Neural cell (in vitro differentiated cells): ENCODE data around the gene C20orf202. TPM values are rescaled to one million over a fixed set of nuclear protein-coding genes. Genes with fewer than 3 reads are reported as not detected.
"Not testable (repeated sequence)": the region's sequence is repeated elsewhere in the genome, so short reads cannot be mapped to it uniquely, and the experiment has no call there.

Experiments
- H2AFZ ChIP-seq: fragments of 200-600, 300-800 bp; sonication (generic), shearing (Covaris generic); 2 replicates; pipeline ENCODE4 v1.6.0; 2014; ENCODE audit warnings: low read depth, mild to moderate bottlenecking, antibody characterized with exemption, low read length, moderate library complexity
- H3F3A ChIP-seq: fragments of 200-600 bp; shearing (Covaris generic); 2 replicates; pipeline ENCODE4 v1.6.1; 2016; ENCODE audit warnings: mild to moderate bottlenecking, moderate library complexity, mixed read lengths, antibody characterized with exemption, low read length; ENCODE audit not compliant: insufficient read depth, poor library complexity, severe bottlenecking
- H3K27ac ChIP-seq: fragments of 200-600, 300-800 bp; sonication (generic), shearing (Covaris generic); 2 replicates; pipeline ENCODE4 v1.5.1; 2014; ENCODE audit warnings: mild to moderate bottlenecking, low read length, moderate library complexity
- H3K27me3 ChIP-seq: fragments of 300-800, 200-600 bp; sonication (generic), shearing (Covaris generic); 2 replicates; pipeline ENCODE4 v1.6.0; 2014; ENCODE audit warnings: mild to moderate bottlenecking, low read depth, low read length, moderate library complexity; ENCODE audit not compliant: insufficient read depth
- H3K36me3 ChIP-seq: fragments of 300-800, 200-600 bp; sonication (generic), shearing (Covaris generic); 2 replicates; pipeline ENCODE4 v1.5.1; 2014; ENCODE audit warnings: mild to moderate bottlenecking, antibody characterized with exemption, low read length, moderate library complexity; ENCODE audit not compliant: insufficient read depth
- H3K4me2 ChIP-seq: fragments of 300-800, 200-600 bp; sonication (generic), shearing (Covaris generic); 2 replicates; pipeline ENCODE4 v1.6.0; 2014; ENCODE audit warnings: mild to moderate bottlenecking, low read length
- H3K4me3 ChIP-seq: fragments of 300-800, 200-600 bp; sonication (generic), shearing (Covaris generic); 2 replicates; pipeline ENCODE4 v1.5.1; 2014; ENCODE audit warnings: mild to moderate bottlenecking, low read length, moderate library complexity
- H3K79me2 ChIP-seq: fragments of 200-600 bp; shearing (Covaris generic); replicated peaks from 2 replicates; pipeline ENCODE4 v1.6.0; 2014; ENCODE audit warnings: mild to moderate bottlenecking, low read length, moderate library complexity; ENCODE audit not compliant: insufficient read depth
- H3K9ac ChIP-seq: fragments of 300-800, 200-600 bp; sonication (generic), shearing (Covaris generic); 2 replicates; pipeline ENCODE4 v1.6.1; 2016; ENCODE audit warnings: mild to moderate bottlenecking, low read length, mixed read lengths
- H3K9me2 ChIP-seq: fragments of 200-600 bp; shearing (Covaris generic); 2 replicates; pipeline ENCODE4 v1.6.1; 2016; ENCODE audit warnings: mild to moderate bottlenecking, low read length, mixed read lengths; ENCODE audit not compliant: insufficient read depth
- H3K9me3 ChIP-seq: fragments of 200-600, 300-800 bp; sonication (generic), shearing (Covaris generic); 2 replicates; pipeline ENCODE4 v1.6.1; 2016; ENCODE audit warnings: mild to moderate bottlenecking, mixed run types, low read length, moderate library complexity, mixed read lengths
- H4K20me1 ChIP-seq: fragments of 200-600 bp; shearing (Covaris generic); 2 replicates; pipeline ENCODE4 v1.6.1; 2016; ENCODE audit warnings: mild to moderate bottlenecking, mixed run types; ENCODE audit not compliant: insufficient read depth
- EP300 ChIP-seq: fragments of 450-650 bp; conservative IDR thresholded peaks from 2 replicates; pipeline ENCODE4 v1.6.1; 2014; ENCODE audit warnings: antibody characterized with exemption, mild to moderate bottlenecking, moderate library complexity; ENCODE audit not compliant: poor library complexity, severe bottlenecking
- EZH2 ChIP-seq: fragments of 200-600, 300-800 bp; shearing (Covaris generic), sonication (generic); IDR thresholded peaks from 2 replicates; pipeline ENCODE4 v1.6.1; 2014; ENCODE audit warnings: antibody characterized with exemption, low read length, borderline replicate concordance, mild to moderate bottlenecking; ENCODE audit not compliant: insufficient read depth, poor library complexity, severe bottlenecking
- MXI1 ChIP-seq: fragments of 450-650 bp; conservative IDR thresholded peaks from 2 replicates; pipeline ENCODE4 v1.6.1; 2014; ENCODE audit warnings: antibody characterized with exemption, mild to moderate bottlenecking; ENCODE audit not compliant: poor library complexity, severe bottlenecking
- POLR2AphosphoS5 ChIP-seq: IDR thresholded peaks from 2 replicates; pipeline ENCODE4 v1.6.1; 2012
- RAD21 ChIP-seq: fragments of 450-650 bp; conservative IDR thresholded peaks from 2 replicates; pipeline ENCODE4 v1.6.1; 2014; ENCODE audit warnings: antibody characterized with exemption, mild to moderate bottlenecking, moderate library complexity
- SMC3 ChIP-seq: fragments of 450-650 bp; conservative IDR thresholded peaks from 2 replicates; pipeline ENCODE4 v1.6.1; 2014; ENCODE audit warnings: antibody characterized with exemption, mild to moderate bottlenecking, moderate library complexity; ENCODE audit not compliant: poor library complexity
- TAF1 ChIP-seq: IDR thresholded peaks from 2 replicates; pipeline ENCODE4 v1.6.1; 2012; ENCODE audit warnings: low read depth
- polyA plus RNA-seq: library from polyadenylated mRNA; depleted of rRNA; stranded (reverse); fragments of >200 nt; gene quantifications from 2 replicates; pipeline ENCODE4 v1.2.3, GENCODE V29; 2014
- TF ChIP-seq, protein P1 (sequence below): fragments of 450-650 bp; IDR thresholded peaks from 2 replicates; pipeline ENCODE4 v1.5.1; 2014; ENCODE audit warnings: antibody characterized with exemption, mild to moderate bottlenecking, moderate library complexity; ENCODE audit not compliant: poor library complexity, severe bottlenecking
- TF ChIP-seq, protein P2 (sequence below): IDR thresholded peaks from 2 replicates; pipeline ENCODE4 v1.6.1; 2012; ENCODE audit warnings: borderline replicate concordance

Gene C20orf202
- polyA plus RNA-seq, 1 donor from 2014 or later: 0.62 TPM

DNA sequence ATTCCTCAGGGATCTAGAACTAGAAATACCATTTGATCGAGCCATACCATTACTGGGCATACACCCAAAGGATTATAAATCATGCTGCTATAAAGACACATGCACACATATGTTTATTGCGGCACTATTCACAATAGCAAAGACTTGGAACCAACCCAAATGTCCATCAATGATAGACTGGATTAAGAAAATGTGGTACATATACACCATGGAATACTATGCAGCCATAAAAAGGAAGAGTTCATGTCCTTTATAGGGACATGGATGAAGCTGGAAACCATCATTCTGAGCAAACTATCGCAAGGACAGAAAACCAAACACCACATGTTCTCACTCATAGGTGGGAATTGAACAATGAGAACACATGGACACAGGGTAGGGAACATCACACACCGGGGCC is 19.5 kb downstream of the C20orf202 start:
- H3K9me2 ChIP-seq, H2AFZ ChIP-seq, H3K79me2 ChIP-seq, H3K36me3 ChIP-seq, H3K4me3 ChIP-seq, H3F3A ChIP-seq, H3K9me3 ChIP-seq, H3K9ac ChIP-seq, H3K27ac ChIP-seq, H3K4me2 ChIP-seq, H4K20me1 ChIP-seq: not testable (repeated sequence)
- peaks cover 28% of the 10 kb centered on the region for H3K27me3 ChIP-seq

DNA sequence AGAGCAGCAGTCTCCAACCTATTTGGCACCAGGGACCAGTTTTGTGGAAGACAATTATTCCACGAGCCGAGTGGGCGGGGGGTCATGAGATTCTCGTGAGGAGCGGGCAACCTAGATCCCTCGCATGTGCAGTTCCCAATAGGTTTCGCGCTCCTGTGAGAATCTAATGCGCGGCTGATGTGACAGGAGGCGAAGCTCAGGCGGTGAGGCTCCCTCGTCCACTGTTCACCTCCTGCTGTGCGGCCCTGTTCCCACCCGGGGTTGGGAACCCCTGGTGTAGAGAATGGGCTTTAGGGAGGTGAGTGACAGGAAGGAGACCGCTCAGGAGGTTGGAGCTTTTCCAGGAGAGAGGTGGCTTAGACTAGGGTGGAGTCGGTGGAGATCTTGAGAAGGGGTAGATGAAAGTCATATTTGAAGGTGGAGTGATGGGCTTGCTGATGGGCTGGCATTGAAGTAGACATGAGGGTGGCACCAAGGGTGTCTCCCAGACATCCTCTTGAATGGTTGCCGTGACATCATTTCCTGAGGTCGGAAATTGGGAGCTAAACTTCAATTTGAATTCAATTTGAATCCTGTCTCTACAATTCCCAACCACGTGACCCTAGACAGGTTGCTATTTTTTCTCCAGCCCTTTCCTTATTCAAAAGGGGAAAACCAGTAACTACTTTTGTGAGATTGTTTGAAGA is 21.1 kb downstream of the C20orf202 start:
- Histone ChIP-seq H3K36me3 (no peaks in the 10 kb centered on the region), H3K4me3 (peak overlapping the region; percentile 80), H3K4me2 (peak overlapping the region; percentile 31), H3K27ac (no peak overlapping the region), H2AFZ (no peak overlapping the region), H3F3A (no peaks in the 10 kb centered on the region), H3K79me2 (no peaks in the 10 kb centered on the region), H3K9me3 (no peaks in the 10 kb centered on the region), H3K9me2 (no peaks in the 10 kb centered on the region), H3K9ac (no peak overlapping the region), H4K20me1 (no peaks in the 10 kb centered on the region), H3K27me3 (peaks cover 31% of the 10 kb centered on the region)
- TF ChIP-seq TAF1: no peak
- TF ChIP-seq, protein P1, sequence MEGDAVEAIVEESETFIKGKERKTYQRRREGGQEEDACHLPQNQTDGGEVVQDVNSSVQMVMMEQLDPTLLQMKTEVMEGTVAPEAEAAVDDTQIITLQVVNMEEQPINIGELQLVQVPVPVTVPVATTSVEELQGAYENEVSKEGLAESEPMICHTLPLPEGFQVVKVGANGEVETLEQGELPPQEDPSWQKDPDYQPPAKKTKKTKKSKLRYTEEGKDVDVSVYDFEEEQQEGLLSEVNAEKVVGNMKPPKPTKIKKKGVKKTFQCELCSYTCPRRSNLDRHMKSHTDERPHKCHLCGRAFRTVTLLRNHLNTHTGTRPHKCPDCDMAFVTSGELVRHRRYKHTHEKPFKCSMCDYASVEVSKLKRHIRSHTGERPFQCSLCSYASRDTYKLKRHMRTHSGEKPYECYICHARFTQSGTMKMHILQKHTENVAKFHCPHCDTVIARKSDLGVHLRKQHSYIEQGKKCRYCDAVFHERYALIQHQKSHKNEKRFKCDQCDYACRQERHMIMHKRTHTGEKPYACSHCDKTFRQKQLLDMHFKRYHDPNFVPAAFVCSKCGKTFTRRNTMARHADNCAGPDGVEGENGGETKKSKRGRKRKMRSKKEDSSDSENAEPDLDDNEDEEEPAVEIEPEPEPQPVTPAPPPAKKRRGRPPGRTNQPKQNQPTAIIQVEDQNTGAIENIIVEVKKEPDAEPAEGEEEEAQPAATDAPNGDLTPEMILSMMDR: no peak
- no peak for TF ChIP-seq EP300
- TF ChIP-seq EZH2: no peak
- no peak for TF ChIP-seq POLR2AphosphoS5
- no peak for TF ChIP-seq SMC3
- no peak for TF ChIP-seq MXI1
- TF ChIP-seq RAD21: no peak
- TF ChIP-seq, protein P2, sequence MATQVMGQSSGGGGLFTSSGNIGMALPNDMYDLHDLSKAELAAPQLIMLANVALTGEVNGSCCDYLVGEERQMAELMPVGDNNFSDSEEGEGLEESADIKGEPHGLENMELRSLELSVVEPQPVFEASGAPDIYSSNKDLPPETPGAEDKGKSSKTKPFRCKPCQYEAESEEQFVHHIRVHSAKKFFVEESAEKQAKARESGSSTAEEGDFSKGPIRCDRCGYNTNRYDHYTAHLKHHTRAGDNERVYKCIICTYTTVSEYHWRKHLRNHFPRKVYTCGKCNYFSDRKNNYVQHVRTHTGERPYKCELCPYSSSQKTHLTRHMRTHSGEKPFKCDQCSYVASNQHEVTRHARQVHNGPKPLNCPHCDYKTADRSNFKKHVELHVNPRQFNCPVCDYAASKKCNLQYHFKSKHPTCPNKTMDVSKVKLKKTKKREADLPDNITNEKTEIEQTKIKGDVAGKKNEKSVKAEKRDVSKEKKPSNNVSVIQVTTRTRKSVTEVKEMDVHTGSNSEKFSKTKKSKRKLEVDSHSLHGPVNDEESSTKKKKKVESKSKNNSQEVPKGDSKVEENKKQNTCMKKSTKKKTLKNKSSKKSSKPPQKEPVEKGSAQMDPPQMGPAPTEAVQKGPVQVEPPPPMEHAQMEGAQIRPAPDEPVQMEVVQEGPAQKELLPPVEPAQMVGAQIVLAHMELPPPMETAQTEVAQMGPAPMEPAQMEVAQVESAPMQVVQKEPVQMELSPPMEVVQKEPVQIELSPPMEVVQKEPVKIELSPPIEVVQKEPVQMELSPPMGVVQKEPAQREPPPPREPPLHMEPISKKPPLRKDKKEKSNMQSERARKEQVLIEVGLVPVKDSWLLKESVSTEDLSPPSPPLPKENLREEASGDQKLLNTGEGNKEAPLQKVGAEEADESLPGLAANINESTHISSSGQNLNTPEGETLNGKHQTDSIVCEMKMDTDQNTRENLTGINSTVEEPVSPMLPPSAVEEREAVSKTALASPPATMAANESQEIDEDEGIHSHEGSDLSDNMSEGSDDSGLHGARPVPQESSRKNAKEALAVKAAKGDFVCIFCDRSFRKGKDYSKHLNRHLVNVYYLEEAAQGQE: no peak
